ENCODE measurements around the gene CAB39.

- TF ChIP-seq POLR2A (IDR thresholded peaks at IDR 0.05) = no peak
- TF ChIP-seq EP300 (IDR thresholded peaks at IDR 0.05) = no peak
Measured at GRCh38 chr2:230757476-230757875, 44.8 kb downstream of the CAB39 start.
